Activated CD4-positive, alpha-beta T cell treated with anti-CD3 and anti-CD28 coated beads, Interleukin-2, Interleukin-6, amounts not matched to agents 100 ng/mL and 50 ng/mL, durations not matched to agents 16 hours and 8 hours (primary cell): ENCODE measurements around the gene TSPAN18.

Source experiments
- DNase-seq: peaks from one replicate; pipeline ENCODE4 v3.0.0-alpha.2; 2020

The TSPAN18 gene

DNA sequence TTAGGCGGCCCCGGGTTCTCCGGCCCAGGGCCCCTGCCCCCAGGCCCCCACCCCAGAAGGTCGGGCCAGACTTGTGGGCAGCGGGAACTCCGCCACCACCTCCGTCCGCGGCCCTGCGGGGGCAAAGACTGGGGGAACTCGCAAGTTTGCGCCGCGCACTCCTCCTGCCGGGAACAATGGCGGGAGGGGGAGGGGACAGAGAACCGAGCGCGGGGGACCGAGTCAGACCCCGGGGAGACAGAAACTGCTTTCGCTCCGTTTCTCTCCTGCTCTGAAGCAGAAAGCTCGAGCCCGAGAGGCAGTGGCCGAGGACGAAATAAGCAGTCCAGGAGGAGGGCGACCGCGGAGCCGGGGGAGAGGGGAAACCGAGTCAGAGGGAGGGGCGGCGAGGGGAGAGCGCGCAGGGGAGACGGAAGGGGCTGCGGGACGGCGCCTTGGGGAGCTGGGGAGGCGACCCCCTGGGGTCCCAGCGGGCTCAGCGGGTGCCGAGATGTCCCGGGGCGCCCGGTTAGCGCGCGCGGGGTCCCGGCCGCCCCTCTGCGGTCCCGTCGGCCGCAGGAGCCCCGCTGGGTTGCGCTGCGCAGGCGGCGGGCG, 223.4 kb downstream of the TSPAN18 start:
- DNase-seq: peak; percentile 12

DNA sequence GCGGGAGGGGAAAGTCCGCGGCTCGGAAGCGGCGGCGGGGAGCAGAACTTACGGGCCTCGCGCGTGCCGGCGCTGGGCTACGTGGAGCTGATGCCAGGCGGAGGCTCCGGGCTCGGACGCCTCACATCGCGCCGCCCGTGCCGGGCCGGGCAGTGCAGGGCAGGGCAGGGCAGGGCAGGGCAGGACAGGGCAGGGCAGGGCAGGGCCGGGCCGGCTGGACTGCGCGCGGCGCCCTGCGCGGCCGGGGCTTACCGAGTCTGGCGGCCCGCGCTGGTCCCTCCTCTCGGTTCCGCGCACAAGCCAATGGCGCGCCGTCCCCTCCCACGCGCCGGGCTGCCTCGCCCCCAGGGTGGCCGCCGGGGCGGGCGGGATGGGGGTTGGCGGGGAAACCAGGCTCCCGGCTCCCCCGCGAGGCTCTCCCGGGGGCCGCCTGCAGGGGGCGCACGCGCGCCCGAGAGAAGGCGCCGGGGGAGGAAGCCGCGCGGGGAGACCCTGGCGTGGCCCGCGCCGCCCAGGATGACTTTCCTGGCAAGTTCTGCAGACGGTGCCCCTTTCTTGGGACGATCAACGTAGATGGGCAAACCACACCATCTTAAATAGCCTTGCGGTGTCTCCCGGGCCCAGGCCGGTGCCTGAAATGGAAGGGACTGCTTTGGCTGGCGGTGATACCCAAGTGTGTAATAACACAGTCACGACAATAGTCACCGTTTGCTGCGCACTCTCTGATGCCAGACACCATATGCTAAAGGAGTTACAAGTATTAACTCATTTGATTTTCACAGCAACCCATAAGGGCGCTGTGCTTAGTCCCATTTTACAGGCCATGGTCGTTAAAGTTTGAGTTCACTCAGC, 224.1 kb downstream of the TSPAN18 start, which contains the start of gene TP53I11:
TSS of gene TP53I11 (minus strand) at position 259 of the 852 bp plus-strand sequence. CDS start 12,548 bp downstream, outside the sequence.
- peak; percentile 56 for DNase-seq

DNA sequence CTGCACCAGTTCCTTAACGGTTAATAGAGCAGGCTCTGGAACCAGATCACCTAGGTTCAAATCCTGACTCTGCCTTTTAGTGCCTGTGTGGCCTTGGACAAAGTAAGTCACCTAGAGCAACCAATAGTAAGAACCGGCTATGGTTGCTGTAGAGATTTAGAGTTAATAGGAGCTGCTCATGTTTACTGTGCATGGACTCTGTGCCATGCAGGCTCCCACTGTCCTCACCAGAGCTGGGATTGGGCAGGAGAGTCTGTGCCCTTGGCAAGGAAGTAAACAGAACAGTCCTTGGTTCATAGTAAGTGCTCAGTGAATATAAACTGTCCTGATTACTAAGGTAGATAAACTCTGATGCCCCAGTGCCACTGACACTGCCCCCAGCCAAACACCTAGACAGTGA, 225.3 kb downstream of the TSPAN18 start:
- DNase-seq: no peak

DNA sequence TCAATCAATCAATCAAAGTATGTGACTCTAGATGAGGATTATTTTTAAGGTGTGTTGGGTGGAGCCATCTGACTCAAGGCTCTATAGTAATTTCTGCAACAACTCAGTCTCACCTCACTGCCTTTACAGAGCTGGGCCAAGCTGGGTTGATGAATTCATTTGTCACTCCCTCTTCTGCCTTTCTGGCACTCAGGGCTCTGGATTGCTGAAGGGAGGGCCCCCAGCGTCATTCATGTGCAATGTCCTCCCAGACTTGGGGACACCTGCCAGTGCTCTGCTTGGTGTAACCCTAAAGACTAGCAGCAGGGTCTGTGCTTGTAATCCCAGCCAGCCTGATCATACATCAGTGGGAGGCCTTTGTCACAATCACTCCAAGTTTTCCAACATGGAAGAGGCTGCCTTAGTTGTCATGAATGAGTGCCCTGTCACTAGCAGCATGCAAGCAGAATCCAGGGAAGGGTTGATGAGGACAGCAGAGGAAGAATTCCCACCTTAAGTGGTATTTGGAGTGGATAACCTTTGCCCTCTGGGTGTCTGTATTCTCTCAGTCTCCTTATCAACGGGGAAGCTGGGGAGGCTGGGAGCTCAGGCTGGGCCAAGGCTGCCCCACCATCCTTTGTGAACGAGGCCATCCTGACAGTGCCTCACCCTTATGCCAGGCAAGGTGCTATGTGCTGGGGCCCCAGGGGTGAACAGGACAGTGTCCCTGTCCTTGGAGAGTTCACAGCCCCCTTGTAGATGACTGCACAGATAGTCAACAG, 225.9 kb downstream of the TSPAN18 start:
- DNase-seq: no peak

DNA sequence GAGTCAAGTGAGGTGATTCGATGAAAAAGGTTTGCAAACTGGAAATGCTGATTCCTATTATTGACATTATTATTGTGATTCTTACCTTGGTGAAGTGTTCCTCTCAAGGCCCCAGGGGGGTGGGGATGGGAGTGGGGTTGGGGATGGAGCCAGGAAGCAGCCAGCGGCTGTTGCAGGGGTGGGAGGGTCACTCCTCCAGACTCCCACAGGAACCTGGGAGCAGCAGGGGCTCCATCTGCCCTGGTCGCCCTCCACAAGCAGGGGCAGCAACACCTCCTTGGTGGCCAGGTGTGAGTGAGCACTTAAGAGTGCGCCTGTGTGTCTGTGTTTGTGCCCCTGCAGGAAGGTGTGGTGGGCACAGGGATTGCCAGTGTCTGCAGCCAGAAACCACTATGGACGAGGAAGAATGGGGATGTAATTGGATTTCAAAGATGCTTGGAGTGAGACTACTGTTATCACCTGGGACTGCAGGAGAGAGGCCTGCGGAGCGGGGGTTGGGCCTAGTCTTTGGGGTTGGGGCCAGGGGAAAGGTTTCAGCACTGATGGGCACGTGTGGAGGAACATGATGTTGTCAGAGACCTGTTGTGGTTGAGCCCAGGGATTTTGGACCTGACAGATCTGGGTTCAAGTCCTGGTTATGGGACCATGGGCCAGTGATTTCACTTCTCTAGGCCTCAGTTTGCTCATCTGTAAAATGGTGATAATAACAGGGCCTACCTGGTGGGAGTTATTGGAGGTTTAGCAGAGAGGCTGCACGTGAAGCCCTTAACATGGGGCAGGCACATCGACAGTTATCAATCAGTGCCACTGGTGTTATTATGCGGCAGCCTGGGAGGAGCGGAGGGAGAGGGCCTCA, 227.5 kb downstream of the TSPAN18 start:
- DNase-seq: no peak

DNA sequence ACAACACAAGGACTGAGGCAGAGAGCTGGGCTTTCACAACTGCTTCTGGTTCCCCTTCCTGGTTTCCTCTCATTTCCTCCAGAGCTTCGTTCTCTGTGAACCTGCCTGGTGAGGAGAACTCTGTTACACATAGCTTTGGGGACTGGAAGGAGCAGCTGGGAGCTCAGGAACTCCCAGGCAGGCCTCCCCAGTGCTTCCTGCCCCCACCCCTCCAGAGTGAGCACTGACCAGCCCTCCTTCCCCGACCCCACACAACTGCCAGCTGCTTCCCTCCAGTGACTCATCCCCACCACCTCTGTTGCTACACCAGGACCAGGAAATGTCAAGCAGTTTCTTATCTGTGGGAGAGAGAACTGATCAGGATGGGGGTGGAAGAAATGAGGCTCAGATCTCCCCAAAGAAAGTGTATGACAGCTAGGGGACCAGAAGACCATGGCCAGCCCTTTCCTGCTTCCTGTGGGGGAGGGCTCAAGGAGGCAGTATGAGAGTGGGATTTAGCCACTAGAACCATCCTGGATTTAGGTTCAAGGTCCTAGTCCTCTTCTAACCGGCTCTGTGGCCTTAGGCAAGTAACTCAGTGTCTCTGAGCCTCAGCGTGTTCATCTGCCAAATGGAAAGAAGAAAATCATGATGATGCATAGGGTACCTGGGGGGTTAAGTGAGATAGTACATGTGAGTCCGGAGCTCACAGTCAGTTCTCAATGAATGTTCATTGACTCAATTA, 228.4 kb downstream of the TSPAN18 start:
- DNase-seq: peak; percentile 17

DNA sequence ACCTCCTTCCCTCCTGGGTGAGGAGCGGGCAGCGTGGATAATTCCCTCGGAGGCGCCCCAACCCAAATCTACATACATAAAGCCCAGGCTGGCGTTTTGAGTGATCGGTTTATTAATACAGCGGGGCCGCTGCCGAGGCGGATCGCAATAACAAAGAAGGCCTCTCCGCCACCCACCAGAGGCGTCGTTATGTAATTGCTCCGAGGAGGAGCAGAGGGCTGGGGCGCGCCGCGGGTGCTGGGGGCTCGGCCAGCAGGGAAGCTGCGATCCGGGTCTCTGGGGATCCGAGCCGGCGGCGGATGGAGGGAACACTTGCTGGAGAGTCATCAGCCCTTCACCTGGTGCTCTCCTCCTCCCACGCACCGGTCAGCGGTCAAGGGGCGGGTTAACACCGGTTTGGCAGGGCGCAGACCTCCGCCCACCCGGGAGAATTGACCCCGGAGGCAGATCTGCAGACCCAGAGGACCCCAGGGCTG, 230.3 kb downstream of the TSPAN18 start:
- DNase-seq: no peak

DNA sequence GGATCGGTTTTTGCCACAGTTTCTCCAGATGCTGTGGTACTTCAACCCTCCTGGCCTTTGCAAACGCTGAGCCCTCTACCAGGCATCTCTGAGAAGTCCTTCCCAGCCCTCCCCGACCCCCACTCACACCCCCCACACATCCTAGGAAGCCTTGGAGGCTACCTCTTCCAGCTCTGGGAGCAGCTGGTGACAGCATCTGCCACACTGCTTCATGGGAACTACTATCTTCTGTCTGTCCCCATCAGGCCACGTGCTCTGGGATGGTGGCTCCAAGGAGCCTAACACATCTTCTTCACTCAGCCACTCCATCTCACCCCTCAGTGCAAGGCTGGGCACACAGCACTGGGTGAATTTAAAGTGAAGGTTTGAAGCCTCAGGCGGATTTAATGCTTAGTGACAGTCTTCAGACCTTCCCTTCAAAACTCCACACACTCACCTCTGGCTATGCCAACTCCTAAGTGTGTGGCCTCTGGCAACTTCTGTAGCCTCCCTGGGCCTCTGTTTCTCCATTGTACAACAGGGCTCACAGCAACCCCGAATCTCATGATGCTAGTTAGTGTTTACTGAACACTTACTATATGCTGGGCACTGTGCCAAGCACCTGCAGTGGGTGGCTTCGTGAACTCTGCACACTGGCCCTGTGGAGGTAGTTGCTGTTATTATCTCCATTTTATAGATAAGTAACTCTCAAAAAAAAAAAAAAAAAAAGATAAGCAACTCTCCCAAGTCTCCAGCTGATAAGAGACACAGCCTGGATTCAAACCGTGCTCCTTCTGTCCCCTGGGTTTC, 231.2 kb downstream of the TSPAN18 start:
- DNase-seq: no peak

DNA sequence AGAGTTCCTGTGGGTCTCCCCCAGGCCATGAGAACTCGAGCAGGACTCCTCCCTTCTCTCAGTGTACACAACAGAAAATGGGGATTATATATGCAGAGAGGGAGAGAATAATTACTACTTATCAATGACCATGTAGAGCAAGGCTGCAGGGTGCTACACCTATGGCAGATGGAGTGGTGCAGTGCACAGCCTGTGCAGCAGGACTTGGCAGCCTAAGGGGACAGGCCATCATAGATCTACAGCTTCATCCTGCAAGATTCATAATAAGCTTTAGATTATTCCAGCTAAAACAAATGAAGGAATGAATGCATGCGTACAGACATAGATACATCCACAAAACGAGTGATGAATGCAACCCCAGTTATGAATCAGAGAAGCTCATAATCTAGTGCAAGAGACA, 232.3 kb downstream of the TSPAN18 start:
- no peak for DNase-seq

DNA sequence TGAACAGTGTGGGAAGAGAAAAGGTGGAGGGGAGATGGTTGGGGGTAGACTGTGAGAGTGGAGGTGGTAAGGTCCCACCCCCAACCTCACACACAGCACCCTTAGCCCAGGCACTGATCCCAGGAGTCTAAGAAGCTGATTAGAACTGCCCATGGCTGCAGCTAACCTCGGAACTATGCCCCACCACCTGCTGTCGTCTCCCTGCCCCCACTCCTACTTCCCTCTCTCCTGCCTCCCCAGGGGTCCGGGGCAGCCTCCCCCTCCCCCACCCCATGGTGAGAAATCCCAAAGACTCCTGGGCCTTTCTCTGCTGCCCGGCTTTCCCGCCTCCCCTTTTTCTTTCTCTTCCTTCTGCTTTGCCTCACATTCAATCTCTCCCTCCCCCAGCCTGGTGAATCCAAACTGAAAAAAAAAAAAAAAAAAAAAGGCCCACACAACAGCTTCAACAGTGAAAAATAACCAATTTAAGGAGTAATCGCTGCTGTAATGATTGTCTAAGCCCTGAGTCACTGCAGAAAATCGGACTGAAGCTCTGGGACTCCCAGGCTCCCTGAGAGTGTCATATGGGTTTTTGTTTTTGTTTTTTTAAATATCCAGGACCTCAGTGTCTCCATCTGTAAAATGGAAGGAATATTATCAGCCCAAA, 233.6 kb downstream of the TSPAN18 start:
- DNase-seq: no peak

DNA sequence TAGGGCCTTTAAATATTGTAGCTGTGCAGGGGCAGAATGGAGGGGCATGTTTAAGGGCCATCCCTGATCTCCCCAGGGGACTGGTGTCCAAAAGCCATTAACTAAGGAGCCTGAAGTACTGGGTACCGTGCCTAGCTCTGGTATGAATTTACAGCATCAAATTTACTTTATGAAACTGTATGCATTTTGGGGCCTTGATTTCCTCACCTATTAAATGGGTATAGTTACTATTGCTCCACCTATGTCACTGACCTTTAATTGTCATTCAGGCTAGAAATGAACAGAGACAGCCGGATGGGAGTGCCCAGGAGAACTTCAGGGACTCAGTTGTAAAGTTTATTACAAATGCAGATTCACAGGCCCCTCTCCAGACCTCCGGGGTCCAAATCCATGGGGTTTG, 235.7 kb downstream of the TSPAN18 start:
- DNase-seq: no peak

DNA sequence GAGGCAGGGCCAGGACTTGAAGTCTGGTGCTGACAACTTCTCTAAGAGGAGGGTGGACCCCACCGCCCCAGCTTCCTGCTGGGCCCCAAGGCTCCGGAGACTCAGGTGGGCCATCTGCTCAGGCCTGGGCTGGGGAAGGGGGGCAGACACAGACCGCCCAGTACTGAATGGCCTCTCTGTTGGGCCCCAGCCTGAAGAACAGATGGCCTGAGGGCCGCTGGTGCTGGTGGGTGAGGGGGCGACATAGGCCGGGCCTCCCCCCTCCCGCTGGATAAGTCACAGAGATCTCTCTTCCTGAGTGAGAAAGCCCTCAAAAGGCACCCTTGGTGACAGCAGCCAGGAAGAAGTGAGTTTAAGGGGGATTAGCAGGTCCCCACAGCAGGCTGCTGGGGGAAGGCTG, 236.4 kb downstream of the TSPAN18 start:
- no peak for DNase-seq

DNA sequence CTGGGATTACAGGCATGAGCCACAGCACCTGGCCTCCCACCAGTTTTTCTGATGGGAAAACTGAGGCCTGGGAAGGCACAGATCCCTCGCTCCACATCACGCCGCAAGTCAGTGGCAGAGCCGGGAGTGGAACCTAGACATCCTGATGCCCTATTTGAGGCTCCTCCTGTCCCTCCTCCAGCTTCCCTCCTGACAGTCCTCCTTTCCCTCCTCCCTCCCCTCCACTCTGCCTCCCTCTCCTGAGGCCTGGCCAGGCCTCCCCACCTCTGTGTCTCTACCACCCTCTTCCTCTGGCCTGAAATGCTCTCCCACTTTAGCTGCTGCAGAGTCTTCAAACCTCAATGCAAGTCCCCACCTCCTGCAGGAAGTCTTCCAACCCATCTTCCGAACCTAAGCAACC, 237.2 kb downstream of the TSPAN18 start:
- no peak for DNase-seq

DNA sequence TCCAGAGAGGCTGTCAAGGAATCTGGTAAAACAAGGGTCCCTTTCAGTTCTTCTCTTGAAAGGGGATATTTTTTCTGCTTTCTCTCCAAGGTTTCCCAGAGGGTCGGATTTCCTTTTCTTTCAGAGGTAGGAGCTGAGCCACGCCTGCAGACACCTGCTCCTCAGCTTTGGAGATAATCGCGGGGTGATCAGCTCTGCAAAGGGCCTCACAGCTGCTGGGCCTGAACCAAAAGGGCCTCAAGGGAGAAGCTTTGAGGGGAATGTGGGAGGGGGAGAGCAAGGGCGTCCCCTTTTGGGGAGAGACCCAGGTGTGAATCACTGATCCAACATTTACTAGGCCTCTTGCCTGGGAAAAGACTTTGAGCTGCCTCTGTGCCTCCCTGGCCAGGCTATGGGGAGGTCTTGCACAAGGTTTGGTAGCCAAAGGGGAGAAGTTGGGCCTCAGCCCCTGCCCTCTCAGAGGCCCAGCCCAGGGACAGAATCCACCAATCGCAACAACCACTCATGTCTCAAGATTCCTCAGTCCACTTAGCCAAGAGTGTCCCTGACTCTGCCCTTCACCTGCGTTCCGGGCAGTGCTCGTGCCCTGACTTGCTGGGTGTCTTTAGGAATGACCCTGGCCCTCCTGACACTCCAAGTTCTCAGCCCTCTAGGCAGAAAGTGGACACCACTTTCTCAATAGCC, 237.9 kb downstream of the TSPAN18 start:
- DNase-seq: no peak

DNA sequence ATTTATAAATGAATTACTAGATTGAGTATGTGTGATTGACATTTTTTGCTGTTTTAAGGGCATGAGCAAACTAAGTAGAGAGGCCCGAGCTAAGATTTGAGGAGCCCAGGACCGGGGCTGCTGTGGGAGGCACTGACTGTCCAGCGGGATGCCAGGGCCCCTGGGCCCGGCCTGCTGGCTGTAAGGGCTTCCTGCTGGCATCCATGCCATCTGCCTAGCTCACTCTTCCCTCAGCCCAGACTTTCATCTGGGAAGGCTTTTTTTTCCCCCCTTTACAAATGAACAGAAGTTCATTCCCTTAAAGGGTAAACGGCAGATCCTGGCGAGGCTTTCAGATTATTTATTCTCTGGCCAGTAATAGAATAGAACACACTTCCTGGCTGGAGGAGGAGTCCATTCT, 239.9 kb downstream of the TSPAN18 start:
- DNase-seq: no peak

DNA sequence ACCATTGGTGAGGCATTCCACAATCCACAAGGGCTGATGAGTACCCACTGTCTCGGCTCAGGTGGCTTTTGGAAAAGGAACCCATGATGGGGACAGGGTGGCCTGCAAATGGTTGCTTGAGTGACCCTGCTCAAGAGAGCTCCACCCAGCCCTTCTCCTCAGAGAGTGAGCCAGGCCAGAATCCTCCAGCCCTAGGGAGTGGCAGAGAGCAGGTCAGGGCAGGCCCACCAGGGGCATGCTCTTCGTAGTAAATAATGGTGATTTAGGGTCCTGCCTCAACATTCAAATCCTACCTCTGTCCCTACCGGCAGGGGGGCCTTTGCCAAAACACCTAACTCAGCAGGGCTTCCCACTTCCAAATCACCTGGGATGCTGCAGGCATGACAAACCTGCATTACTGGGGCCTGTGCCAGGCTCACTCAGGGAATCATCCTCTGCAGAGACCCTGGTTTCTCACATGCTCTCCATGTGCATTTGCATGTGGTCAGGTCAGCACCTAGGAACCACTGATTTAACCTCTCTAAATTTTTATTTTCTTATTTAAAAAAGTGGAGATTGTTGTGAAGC, 241.3 kb downstream of the TSPAN18 start:
- DNase-seq: no peak

DNA sequence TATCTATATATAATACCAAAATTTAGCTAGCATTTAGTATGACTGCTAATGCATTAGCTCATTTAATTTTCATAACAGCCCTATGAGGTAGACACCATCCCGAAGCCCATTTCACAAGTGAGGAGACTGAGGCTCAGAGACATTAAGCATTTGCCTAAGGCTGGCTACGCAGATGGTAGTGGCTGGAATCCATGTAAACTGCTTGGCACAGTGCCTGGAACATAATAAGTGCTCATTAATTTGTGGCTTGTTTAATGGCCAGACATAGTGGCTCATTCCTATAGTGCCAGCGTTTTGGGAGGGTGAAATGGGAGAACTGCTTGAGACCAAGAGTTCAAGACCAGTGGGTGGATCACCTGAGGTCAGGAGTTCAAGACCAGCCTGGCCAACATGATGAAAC, 241.7 kb downstream of the TSPAN18 start:
- DNase-seq: no peak

DNA sequence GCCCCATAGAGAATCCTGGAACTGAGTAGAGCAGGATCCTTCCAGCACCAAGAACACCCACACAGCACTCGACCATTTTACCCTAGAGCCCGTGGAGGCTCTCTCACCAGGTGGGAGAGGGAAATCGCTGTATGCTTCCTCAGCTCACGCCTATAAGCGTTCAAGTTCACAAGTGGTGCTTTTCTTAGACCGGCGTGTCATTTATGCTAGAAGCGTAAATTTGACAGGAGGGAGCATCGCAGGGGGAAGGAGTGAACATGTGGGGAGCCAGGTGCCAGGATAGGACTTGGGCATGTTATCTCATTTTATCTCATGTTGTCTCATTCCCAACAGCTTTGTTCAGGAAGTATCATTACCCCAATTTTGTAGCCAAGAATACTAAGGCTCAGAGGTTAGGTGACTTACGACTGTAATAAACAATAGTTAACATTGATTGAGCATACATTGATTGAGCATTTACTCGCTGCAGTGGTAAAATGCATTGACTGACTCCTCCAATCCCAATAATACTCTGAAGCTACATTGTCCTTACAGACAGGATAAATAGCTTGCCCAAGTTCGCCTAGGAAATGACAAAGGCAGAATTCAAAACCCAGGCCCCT, 243.0 kb downstream of the TSPAN18 start:
- no peak for DNase-seq

DNA sequence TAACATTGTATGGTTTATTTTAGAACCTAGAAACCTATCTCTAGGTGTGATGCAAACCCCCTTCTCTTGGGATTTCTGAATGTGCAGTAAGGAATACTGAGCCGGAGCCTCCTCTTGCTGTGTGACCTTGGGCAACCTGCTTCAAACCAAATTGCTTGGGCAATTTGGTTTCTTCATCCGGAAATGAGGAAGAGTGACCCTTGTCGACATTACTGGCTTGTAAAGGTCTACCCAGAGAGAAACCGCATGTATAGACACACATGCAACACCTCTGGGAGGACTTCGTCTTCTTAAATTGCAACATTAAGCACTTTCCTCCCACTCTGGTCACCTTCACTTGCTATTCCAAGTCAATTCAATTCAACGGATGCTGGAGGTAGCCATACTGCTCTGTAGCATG, 243.5 kb downstream of the TSPAN18 start:
- DNase-seq: no peak
